Thyroid gland (tissue), 4 donors: Measurements from ENCODE around the gene YPEL5.

ENCODE experiments used
- CTCF ChIP-seq, 6 experiments: fragments of 200-600 bp in 3 of 6; fragments of 450-650 bp in 3 of 6; sonication (generic) in 3 of 6; IDR thresholded peaks; one replicate each; pipeline ENCODE4 v1.5.1; 2016 to 2019; ENCODE audit warnings: antibody characterized with exemption in 6 of 6, mild to moderate bottlenecking in 2 of 6, inconsistent platforms in 1 of 6, moderate library complexity in 1 of 6
- POLR2A ChIP-seq, 2 donors: fragments of 450-650 bp; IDR thresholded peaks; one replicate each; pipeline ENCODE4 v1.6.1; 2017; ENCODE audit warnings: antibody characterized with exemption in 2 of 2, mild to moderate bottlenecking in 2 of 2, moderate library complexity in 1 of 2

GRCh38 chr2:30148850-30149249 lies 2.0 kb downstream of the YPEL5 start:
- TF ChIP-seq CTCF (IDR thresholded peaks at IDR 0.05) (no peak), POLR2A (IDR thresholded peaks at IDR 0.05) (no peak)
